Subcutaneous adipose tissue (tissue), 4 donors: ENCODE measurements around the gene PSEN2. TPM values are rescaled to one million over a fixed set of nuclear protein-coding genes. Genes with fewer than 3 reads are reported as not detected.

Source experiments
- total RNA-seq, 4 donors: library from RNA; depleted of rRNA; stranded (reverse); fragments of >200 nt; gene quantifications; one replicate each; pipeline ENCODE4 v1.1.0, GENCODE V29; 2016
- TF ChIP-seq, protein P1 (sequence below): fragments of 450-650 bp; IDR thresholded peaks from one replicate; pipeline ENCODE4 v1.5.1; 2016; ENCODE audit warnings: low read depth, mild to moderate bottlenecking, control low read depth, antibody characterized with exemption, moderate library complexity

The PSEN2 gene
- total RNA-seq, 4 donors from 2014 or later, result 14.2 to 37.0 (median 26.5) TPM

DNA sequence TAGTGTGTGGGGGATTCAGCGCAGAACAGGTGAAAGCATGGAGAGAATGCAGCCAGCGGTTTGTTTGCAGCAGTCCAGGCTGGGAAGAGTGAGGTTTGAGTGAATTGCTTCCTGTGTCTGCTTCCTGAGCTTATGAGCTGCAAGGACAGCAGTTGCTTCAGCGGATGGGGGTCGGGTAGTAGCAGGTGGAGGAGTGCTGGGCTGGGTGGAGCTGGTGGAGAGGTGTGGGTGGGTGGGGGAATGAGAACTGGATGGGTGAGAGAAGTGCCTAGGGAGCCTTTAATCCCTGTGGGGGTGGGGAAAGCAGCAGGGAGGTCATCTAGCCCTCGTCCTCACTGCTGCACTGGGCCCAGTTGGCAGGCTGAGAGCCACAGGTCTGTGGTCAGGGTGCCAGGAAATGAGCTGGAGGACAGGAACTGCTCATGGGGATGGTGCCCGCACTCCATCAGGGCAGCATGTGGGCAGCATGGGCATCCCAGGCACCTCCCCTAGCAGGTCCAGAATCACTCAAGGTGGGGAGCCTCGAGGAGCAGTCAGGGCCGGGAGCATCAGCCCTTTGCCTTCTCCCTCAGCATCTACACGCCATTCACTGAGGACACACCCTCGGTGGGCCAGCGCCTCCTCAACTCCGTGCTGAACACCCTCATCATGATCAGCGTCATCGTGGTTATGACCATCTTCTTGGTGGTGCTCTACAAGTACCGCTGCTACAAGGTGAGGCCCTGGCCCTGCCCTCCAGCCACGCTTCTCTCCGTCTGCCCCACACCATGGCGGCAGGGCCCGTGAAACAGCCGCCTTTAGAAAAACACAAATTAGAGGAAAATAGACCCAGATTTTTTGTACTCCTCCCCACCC, 14.8 kb downstream of the PSEN2 start:
- TF ChIP-seq, protein P1, sequence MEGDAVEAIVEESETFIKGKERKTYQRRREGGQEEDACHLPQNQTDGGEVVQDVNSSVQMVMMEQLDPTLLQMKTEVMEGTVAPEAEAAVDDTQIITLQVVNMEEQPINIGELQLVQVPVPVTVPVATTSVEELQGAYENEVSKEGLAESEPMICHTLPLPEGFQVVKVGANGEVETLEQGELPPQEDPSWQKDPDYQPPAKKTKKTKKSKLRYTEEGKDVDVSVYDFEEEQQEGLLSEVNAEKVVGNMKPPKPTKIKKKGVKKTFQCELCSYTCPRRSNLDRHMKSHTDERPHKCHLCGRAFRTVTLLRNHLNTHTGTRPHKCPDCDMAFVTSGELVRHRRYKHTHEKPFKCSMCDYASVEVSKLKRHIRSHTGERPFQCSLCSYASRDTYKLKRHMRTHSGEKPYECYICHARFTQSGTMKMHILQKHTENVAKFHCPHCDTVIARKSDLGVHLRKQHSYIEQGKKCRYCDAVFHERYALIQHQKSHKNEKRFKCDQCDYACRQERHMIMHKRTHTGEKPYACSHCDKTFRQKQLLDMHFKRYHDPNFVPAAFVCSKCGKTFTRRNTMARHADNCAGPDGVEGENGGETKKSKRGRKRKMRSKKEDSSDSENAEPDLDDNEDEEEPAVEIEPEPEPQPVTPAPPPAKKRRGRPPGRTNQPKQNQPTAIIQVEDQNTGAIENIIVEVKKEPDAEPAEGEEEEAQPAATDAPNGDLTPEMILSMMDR, result no peak

DNA sequence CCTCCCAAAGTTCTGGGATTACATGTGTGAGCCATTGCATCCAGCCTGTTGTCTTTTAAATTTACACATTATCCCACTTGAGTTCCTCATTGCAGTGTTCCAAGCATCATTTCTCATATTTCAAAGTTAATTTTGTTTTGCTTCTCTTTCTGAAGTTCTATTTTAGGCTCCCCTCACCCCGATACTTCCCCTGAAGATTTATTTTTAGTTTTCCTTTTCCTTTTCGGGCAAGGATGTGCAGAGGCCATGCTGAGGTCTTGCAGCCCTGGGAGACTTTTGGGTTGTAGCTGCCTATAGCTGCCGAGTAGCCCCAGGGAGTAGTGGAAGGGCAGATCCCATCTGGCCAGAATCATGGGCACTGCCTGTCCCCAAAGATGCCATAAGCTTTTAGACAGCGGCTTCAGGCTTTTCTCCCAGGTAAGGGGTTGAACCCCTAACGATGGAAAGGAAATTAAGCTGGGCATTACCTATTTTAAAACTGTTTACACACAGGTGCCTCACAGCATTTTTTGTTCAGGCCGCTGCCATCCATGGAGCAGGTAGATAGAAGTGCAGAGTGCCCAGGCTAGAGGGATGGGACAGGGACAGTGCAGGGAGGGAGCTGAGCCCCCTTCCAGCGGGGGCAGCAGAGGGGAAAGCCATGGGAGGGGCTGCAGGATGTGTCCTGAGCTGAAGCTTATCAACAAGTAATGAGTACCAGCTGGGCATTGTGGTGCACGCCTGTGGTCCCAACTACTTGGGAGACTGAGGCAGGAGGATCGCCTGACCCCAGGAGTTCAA, 15.9 kb downstream of the PSEN2 start:
- TF ChIP-seq, protein P1, result no peak

DNA sequence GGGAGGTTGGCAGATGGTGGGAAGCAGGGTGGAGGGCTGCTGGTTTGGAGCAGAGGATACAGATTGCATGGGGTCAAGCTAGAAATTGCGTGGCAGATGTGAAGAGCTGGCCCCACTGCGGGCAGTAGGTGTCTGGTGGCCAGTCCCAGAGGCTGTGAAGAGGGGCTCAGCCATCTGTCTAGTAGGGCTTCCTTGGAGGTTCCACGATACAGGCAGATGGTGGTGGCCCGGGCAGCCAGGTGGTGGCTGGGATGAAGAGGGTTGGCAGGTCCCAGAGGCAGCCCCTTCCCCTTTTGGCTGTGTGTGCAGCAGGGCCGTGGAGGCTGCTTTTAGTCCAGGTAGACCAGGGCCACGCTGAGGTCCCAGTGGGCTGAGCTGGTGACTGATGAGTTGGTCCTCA, 16.6 kb downstream of the PSEN2 start:
- TF ChIP-seq, protein P1, result no peak

DNA sequence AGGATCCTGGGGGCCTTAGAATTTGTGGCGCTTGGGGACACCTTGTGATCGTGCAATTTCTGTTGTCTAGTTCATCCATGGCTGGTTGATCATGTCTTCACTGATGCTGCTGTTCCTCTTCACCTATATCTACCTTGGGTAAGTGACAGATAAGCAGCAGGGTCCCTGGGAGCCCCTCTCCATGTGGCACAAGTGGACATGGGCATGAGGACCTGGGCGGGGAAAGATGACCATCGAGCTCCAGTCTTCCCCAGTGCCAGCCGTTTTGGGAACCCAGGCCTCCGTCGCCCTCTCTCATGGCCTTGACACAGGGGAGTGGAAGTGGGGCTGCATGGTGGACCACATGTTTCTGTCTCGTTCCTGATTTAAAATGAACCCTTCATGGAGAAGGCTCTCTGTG, 17.6 kb downstream of the PSEN2 start:
- TF ChIP-seq, protein P1, result no peak

DNA sequence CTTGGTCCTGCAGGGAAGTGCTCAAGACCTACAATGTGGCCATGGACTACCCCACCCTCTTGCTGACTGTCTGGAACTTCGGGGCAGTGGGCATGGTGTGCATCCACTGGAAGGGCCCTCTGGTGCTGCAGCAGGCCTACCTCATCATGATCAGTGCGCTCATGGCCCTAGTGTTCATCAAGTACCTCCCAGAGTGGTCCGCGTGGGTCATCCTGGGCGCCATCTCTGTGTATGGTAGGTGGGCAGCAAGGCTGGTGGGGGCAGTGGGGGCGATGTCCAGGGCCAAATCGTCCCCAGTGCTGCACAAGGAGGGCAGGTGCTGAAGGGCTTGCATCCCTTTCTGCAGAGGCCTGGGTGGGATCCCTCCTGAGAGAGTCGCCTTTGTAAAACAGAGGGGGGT, 18.4 kb downstream of the PSEN2 start:
- TF ChIP-seq, protein P1, result no peak

DNA sequence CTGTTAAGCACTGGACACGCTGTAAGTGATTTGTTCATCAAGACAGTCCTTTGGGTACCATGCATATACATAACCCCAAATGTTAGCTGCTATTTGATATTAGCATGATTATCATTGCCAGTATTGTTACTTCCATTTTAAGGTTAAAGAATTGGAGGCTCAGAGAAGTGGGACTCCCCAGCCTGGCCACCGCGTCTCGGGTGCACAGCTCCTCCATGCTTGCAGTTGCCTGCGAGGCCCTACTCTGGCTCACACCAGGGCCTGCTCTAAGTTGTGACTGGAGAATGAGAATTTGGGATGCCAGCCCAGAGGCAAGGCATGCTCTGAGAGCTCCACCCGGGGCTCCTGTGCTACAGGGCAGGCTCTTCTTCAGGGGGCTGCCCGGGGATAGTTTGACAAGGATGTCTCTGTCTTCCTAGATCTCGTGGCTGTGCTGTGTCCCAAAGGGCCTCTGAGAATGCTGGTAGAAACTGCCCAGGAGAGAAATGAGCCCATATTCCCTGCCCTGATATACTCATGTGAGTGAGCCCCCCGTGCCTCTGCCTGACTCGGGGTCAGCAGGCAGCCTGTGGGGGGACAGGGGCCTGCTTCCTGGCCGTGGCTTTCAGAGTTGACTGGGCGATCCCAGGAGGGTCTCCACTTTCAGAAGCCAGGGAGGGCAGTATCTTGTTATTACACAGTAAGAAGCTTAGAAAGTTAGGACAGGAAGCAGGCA, 19.4 kb downstream of the PSEN2 start:
- TF ChIP-seq, protein P1, result no peak
